GM23248 (cell line): Measurements from ENCODE around the gene WDR27. TPM values are rescaled to one million over a fixed set of nuclear protein-coding genes. Genes with fewer than 3 reads are reported as not detected.
"Not testable (repeated sequence)": the region's sequence is repeated elsewhere in the genome, so short reads cannot be mapped to it uniquely, and the experiment has no call there.

Experiments
- DNase-seq: peaks from one replicate; pipeline ENCODE4 v3.0.0-alpha.2; 2015
- H2AFZ ChIP-seq: fragments of 200-600 bp; sonication (generic); 2 replicates; pipeline ENCODE4 v1.6.1; 2016; ENCODE audit warnings: antibody characterized with exemption
- H3F3A ChIP-seq: fragments of 200-600 bp; sonication (generic); 2 replicates; pipeline ENCODE4 v1.6.1; 2016; ENCODE audit warnings: mild to moderate bottlenecking, antibody characterized with exemption, mixed run types; ENCODE audit not compliant: insufficient read depth
- H3K27ac ChIP-seq: fragments of 200-600 bp; sonication (generic); 2 replicates; pipeline ENCODE4 v1.5.1; 2016; ENCODE audit warnings: mild to moderate bottlenecking
- H3K27me3 ChIP-seq: fragments of 200-600 bp; sonication (generic); replicated peaks from 2 replicates; pipeline ENCODE4 v1.6.1; 2016; ENCODE audit warnings: mild to moderate bottlenecking; ENCODE audit not compliant: insufficient read depth
- H3K36me3 ChIP-seq: fragments of 200-600 bp; sonication (generic); 2 replicates; pipeline ENCODE4 v1.6.1; 2016; ENCODE audit warnings: low read depth, mild to moderate bottlenecking
- H3K4me1 ChIP-seq: fragments of 200-600 bp; sonication (generic); 2 replicates; pipeline ENCODE4 v1.6.1; 2016; ENCODE audit warnings: mild to moderate bottlenecking; ENCODE audit not compliant: insufficient read depth
- H3K4me2 ChIP-seq: fragments of 200-600 bp; sonication (generic); one replicate; pipeline ENCODE4 v1.6.1; 2016; ENCODE audit warnings: mild to moderate bottlenecking; ENCODE audit not compliant: unreplicated experiment
- H3K4me3 ChIP-seq: fragments of 200-600 bp; sonication (generic); 2 replicates; pipeline ENCODE4 v1.5.1; 2016; ENCODE audit warnings: mild to moderate bottlenecking
- H3K79me2 ChIP-seq: fragments of 200-600 bp; sonication (generic); 2 replicates; pipeline ENCODE4 v1.6.1; 2016; ENCODE audit warnings: mild to moderate bottlenecking; ENCODE audit not compliant: insufficient read depth
- H3K9ac ChIP-seq: fragments of 200-600 bp; sonication (generic); 2 replicates; pipeline ENCODE4 v1.6.1; 2016; ENCODE audit warnings: mild to moderate bottlenecking
- H3K9me2 ChIP-seq: fragments of 200-600 bp; sonication (generic); 2 replicates; pipeline ENCODE4 v1.6.1; 2016; ENCODE audit warnings: mixed run types, mild to moderate bottlenecking, moderate library complexity; ENCODE audit not compliant: insufficient read depth
- H3K9me3 ChIP-seq: fragments of 200-600 bp; sonication (generic); one replicate; pipeline ENCODE4 v1.6.1; 2017; ENCODE audit warnings: low read depth
- H4K20me1 ChIP-seq: fragments of 200-600 bp; sonication (generic); 2 replicates; pipeline ENCODE4 v1.6.0; 2016; ENCODE audit not compliant: insufficient read depth
- EZH2 ChIP-seq: fragments of 200-600 bp; sonication (generic); IDR thresholded peaks from 2 replicates; pipeline ENCODE4 v1.6.1; 2018; ENCODE audit warnings: antibody characterized with exemption, mild to moderate bottlenecking; ENCODE audit not compliant: insufficient read depth, poor library complexity, severe bottlenecking
- EZH2phosphoT487 ChIP-seq: fragments of 200-600 bp; sonication (generic); IDR thresholded peaks from 2 replicates; pipeline ENCODE4 v1.6.1; 2018; ENCODE audit warnings: antibody characterized with exemption, moderate library complexity, mild to moderate bottlenecking, low read depth; ENCODE audit not compliant: insufficient read depth
- WGBS, 2 experiments: methylation state at CpG; one replicate each; pipeline ENCODE4 v1.1.6; 2015 to 2017; ENCODE audit warnings: low lambda C conversion rate in 2 of 2, low coverage in 1 of 2; ENCODE audit errors: missing lambda C conversion rate in 2 of 2; 5-methylcytosine and 5-hydroxymethylcytosine counted together
- in situ Hi-C: fragments of 300-500 bp; cut with MboI; formaldehyde crosslinking; loops from 2 replicates; pipeline ENCODE4 v1.15.0; 2020
- polyA plus RNA-seq: library from polyadenylated mRNA; unstranded; fragments of >200 nt; fragmentation: Nextera tagmentation; extraction: Ambion mirVana; gene quantifications from 2 replicates; pipeline ENCODE4 v1.2.1, GENCODE V29; 2016
- total RNA-seq: library from RNA; depleted of rRNA; stranded (reverse); fragments of >200 nt; shearing (Covaris generic); gene quantifications from 2 replicates; pipeline ENCODE4 v1.2.3, GENCODE V29; 2014

WDR27 gene
- total and polyA plus RNA-seq, 2 experiments from 2014 or later = 9.2 to 9.3 TPM

- H4K20me1 ChIP-seq = no peaks in the 10 kb centered on the region
- H3K4me1 ChIP-seq = no peaks in the 10 kb centered on the region
- no peak overlapping the region for H3K4me2 ChIP-seq
- no peaks in the 10 kb centered on the region for H3F3A ChIP-seq
- H3K9ac ChIP-seq = no peak overlapping the region
- H2AFZ ChIP-seq = no peak overlapping the region
- H3K36me3 ChIP-seq = no peaks in the 10 kb centered on the region; the same call in 1 of the 2 replicates
- in situ Hi-C loops = loop anchor here (25.0 kb wide), 1 partner anchor 735 kb away; no protein-coding TSS in a partner anchor
- WGBS, 2 experiments = 94 to 95% methylated on average over 11 to 13 of the region's 13 CpGs
- H3K9me3 ChIP-seq = no peaks in the 10 kb centered on the region
- H3K9me2 ChIP-seq = no peaks in the 10 kb centered on the region
- no peak overlapping the region for H3K27ac ChIP-seq
- H3K4me3 ChIP-seq = no peak overlapping the region
- no peaks in the 10 kb centered on the region for H3K79me2 ChIP-seq
- TF ChIP-seq EZH2phosphoT487 = no peak
- no peak for TF ChIP-seq EZH2
- H3K27me3 ChIP-seq = no peaks in the 10 kb centered on the region
- no peak for DNase-seq
Observed at GRCh38 chr6:169647637-169648036, 54.2 kb downstream of the WDR27 start.

GRCh38 chr6:169646906-169647567 is 54.8 kb downstream of the WDR27 start:
- Histone ChIP-seq H3K4me3 (no peak overlapping the region), H3K9ac (no peak overlapping the region), H3K79me2 (no peaks in the 10 kb centered on the region), H3K27ac (no peak overlapping the region), H3K4me1 (no peaks in the 10 kb centered on the region), H3K27me3 (no peaks in the 10 kb centered on the region), H2AFZ (no peak overlapping the region), H3K9me3 (no peaks in the 10 kb centered on the region), H4K20me1 (no peaks in the 10 kb centered on the region), H3K36me3 (no peaks in the 10 kb centered on the region; the same call in 1 of the 2 replicates), H3F3A (no peaks in the 10 kb centered on the region), H3K9me2 (no peaks in the 10 kb centered on the region), H3K4me2 (no peak overlapping the region)
- in situ Hi-C loops = loop anchor here (25.0 kb wide), 1 partner anchor 735 kb away; no protein-coding TSS in a partner anchor
- 96 to 98% methylated on average over 19 of the region's 19 CpGs for WGBS, 2 experiments
- TF ChIP-seq EZH2phosphoT487 (no peak), EZH2 (no peak)
- no peak for DNase-seq

- H3K27me3 ChIP-seq, H3K4me2 ChIP-seq, H3K4me3 ChIP-seq, H3K4me1 ChIP-seq, H3K9ac ChIP-seq, H3K9me3 ChIP-seq, H3F3A ChIP-seq, H3K9me2 ChIP-seq, H4K20me1 ChIP-seq, H3K36me3 ChIP-seq, DNase-seq, H3K79me2 ChIP-seq, H3K27ac ChIP-seq, H2AFZ ChIP-seq: not testable (repeated sequence)
- 97 to 100% methylated on average over 5 of the region's 5 CpGs for WGBS, 2 experiments
- in situ Hi-C loops = loop anchor here (25.0 kb wide), 1 partner anchor 733 kb away; no protein-coding TSS in a partner anchor
Observed at GRCh38 chr6:169645459-169645858, 56.4 kb downstream of the WDR27 start.

- Histone ChIP-seq H3K36me3 (no peaks in the 10 kb centered on the region), H2AFZ (no peak overlapping the region), H3K27ac (no peak overlapping the region), H3K27me3 (no peaks in the 10 kb centered on the region), H3K9me3 (no peaks in the 10 kb centered on the region), H3K79me2 (no peaks in the 10 kb centered on the region), H3K9ac (no peak overlapping the region), H3F3A (no peaks in the 10 kb centered on the region), H4K20me1 (no peaks in the 10 kb centered on the region), H3K9me2 (no peaks in the 10 kb centered on the region), H3K4me3 (no peak overlapping the region), H3K4me1 (no peaks in the 10 kb centered on the region), H3K4me2 (no peak overlapping the region)
- no peak for DNase-seq
- 57 to 60% methylated on average over 1 of the region's 1 CpG for WGBS, 2 experiments
- in situ Hi-C loops = loop anchor here (25.0 kb wide), 1 partner anchor 731 kb away; no protein-coding TSS in a partner anchor
- no peak for TF ChIP-seq EZH2phosphoT487
- no peak for TF ChIP-seq EZH2
Observed at GRCh38 chr6:169643521-169643920, 58.3 kb downstream of the WDR27 start.
